WERI-Rb-1 (cell line): ENCODE data around the gene SHROOM3.

ENCODE experiments used
- DNase-seq: peaks from one replicate; pipeline ENCODE4 v3.0.0-alpha.2; 2020
- H3K27ac ChIP-seq: fragments of 250-450 bp; sonication (Bioruptor Pico); 2 replicates; pipeline ENCODE4 v1.5.1; 2020; ENCODE audit warnings: mild to moderate bottlenecking, moderate library complexity
- H3K27me3 ChIP-seq: fragments of 250-450 bp; sonication (Bioruptor Pico); 2 replicates; pipeline ENCODE4 v1.5.1; 2021; ENCODE audit warnings: mild to moderate bottlenecking, low read depth, moderate library complexity; ENCODE audit not compliant: insufficient read depth, severe bottlenecking
- H3K36me3 ChIP-seq: fragments of 250-450 bp; sonication (Bioruptor Pico); 2 replicates; pipeline ENCODE4 v1.5.1; 2020; ENCODE audit warnings: mild to moderate bottlenecking, moderate library complexity
- H3K4me3 ChIP-seq: 2 replicates; pipeline ENCODE4 v1.5.1; 2011; ENCODE audit warnings: low read depth, mild to moderate bottlenecking, control low read depth, low read length
- H3K9me3 ChIP-seq: fragments of 250-450 bp; sonication (Bioruptor Pico); 2 replicates; pipeline ENCODE4 v1.5.1; 2021; ENCODE audit warnings: mild to moderate bottlenecking, moderate library complexity; ENCODE audit not compliant: severe bottlenecking
- TF ChIP-seq, protein P1 (sequence below): IDR thresholded peaks from 2 replicates; pipeline ENCODE4 v1.5.1; 2011; ENCODE audit warnings: low read depth, mild to moderate bottlenecking, control low read depth, inconsistent platforms, low read length

Gene SHROOM3

GRCh38 chr4:76630741-76631140 is 195.7 kb downstream of the SHROOM3 start:
- TF ChIP-seq, protein P1, sequence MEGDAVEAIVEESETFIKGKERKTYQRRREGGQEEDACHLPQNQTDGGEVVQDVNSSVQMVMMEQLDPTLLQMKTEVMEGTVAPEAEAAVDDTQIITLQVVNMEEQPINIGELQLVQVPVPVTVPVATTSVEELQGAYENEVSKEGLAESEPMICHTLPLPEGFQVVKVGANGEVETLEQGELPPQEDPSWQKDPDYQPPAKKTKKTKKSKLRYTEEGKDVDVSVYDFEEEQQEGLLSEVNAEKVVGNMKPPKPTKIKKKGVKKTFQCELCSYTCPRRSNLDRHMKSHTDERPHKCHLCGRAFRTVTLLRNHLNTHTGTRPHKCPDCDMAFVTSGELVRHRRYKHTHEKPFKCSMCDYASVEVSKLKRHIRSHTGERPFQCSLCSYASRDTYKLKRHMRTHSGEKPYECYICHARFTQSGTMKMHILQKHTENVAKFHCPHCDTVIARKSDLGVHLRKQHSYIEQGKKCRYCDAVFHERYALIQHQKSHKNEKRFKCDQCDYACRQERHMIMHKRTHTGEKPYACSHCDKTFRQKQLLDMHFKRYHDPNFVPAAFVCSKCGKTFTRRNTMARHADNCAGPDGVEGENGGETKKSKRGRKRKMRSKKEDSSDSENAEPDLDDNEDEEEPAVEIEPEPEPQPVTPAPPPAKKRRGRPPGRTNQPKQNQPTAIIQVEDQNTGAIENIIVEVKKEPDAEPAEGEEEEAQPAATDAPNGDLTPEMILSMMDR = no peak
- no peak for DNase-seq
- Histone ChIP-seq H3K36me3 (no peaks in the 10 kb centered on the region), H3K4me3 (no peak overlapping the region), H3K9me3 (no peaks in the 10 kb centered on the region), H3K27ac (no peak overlapping the region), H3K27me3 (no peaks in the 10 kb centered on the region)

DNA sequence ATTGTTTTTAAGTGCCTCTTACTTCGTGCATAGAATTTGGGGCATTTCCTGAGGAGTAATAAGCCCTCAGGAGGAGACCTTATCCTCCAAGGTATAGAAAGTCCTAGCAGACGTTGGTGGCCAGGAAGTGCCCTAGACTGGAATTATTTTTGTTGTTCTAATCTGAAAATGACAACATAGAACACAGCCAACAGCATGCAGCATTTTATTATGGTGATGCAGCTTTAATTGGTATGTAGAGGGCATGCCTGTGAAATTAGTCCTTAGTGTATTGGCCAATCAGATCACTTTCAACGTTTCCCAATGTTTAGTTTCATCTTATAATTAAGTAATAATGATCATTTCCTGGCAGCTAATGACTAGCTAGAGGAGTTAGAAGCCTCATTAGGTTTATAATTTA is 199.2 kb downstream of the SHROOM3 start:
- TF ChIP-seq, protein P1 = no peak
- H3K4me3 ChIP-seq = no peak overlapping the region
- H3K9me3 ChIP-seq = no peaks in the 10 kb centered on the region
- no peak for DNase-seq
- H3K27me3 ChIP-seq = no peaks in the 10 kb centered on the region
- no peak overlapping the region for H3K27ac ChIP-seq
- H3K36me3 ChIP-seq = no peaks in the 10 kb centered on the region

DNA sequence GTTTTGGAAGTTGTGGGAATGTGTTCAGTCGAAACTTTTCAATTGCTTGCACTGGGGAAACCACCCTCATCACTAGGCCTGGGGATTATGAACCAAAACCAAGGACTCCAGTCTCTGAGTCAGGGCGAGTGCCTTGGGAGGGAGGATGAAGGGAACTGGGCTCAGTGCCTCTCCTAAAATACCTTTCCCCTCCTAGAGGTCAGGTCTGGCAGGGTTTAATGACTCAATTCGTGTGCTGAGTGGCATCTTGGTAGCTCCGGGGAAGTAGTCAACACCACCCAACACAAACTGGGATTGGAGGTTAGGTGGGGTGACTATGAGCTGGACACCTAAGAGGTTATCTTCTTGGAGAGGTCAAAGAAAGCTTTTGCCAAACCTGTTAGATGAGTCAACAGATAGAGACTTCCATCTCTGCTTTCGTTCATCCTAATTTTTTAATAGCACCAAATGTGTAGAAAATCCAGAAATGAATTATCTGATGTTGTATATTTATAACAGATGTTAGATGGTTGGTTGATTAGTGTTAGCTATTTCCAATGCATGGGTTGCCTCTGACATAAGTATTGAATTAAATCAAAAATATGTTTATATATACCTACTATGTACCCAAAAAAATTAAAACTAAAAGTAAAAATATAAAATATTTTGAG is 202.8 kb downstream of the SHROOM3 start:
- TF ChIP-seq, protein P1 = no peak
- Histone ChIP-seq H3K36me3 (no peaks in the 10 kb centered on the region), H3K9me3 (no peaks in the 10 kb centered on the region), H3K27ac (no peak overlapping the region), H3K4me3 (no peak overlapping the region), H3K27me3 (no peaks in the 10 kb centered on the region)
- no peak for DNase-seq

DNA sequence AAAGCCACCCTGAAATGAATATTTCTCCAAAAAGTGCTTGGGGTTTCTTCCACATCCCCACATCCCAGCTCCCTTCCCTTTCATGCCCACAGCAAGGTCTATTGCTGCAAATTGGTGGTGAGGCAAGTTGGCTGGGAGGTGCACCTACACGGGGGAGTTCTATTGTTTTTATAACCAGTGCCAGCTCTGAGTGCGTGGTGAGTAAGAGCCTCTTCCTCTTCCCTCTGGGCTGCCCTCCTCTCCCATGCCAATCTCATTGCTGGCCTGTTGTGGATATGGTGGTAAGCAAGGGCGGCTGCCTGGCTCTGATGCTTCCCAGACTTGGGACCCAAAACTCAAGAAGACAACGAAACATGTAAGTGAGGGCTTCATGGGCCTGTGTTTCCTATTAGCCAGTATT is 204.3 kb downstream of the SHROOM3 start:
- DNase-seq = no peak
- H3K27ac ChIP-seq = no peak overlapping the region
- no peaks in the 10 kb centered on the region for H3K9me3 ChIP-seq
- H3K4me3 ChIP-seq = no peak overlapping the region
- no peaks in the 10 kb centered on the region for H3K27me3 ChIP-seq
- TF ChIP-seq, protein P1 = no peak
- H3K36me3 ChIP-seq = no peaks in the 10 kb centered on the region

DNA sequence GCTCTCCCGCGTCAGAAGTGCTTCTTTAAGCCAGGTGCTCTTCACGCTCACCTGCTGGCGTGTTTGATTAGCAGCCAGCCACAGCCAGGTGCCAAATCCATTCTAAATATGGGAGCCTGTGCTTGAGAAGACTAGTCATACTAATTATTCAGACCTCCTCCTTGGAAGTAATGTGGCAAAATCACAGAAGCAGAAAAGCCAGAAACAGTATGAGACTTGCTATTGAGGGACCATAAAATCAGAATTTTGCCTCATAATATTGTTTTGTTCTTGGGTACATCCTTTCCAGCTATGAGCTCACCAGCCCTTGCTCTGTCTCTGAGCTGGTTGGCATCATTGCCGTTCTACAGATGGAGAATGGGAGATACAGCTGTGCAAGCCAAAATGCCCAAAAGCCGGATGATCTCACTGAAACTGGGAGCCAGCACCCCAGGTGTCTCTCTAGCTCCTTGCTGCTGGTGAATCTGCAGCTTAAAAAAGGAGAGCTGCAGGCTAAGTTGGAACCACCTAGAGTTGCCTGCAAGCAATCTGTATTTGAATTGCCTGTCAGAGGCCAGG is 205.4 kb downstream of the SHROOM3 start:
- Histone ChIP-seq H3K27me3 (no peaks in the 10 kb centered on the region), H3K36me3 (no peaks in the 10 kb centered on the region), H3K9me3 (no peaks in the 10 kb centered on the region), H3K27ac (no peak overlapping the region), H3K4me3 (no peak overlapping the region)
- no peak for DNase-seq
- TF ChIP-seq, protein P1 = no peak

DNA sequence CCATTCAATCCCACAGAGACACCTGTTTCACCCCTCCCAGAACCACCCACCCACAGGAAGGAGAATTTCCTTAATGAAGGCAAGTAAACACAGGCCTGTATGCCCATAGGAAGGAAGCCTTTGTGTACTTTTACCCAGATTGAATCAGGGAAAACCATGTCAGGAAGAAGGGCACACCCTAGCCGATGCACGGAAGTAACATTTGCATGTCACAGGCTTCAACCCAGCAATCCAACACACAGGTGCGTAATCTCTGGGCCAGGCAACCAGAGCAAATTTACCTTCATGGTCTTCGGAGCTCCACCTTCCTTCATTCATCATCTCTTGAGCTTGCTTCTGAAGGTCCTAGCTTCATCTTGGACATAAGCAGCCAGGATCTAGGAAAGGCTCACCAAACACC is 206.3 kb downstream of the SHROOM3 start:
- no peak overlapping the region for H3K27ac ChIP-seq
- no peaks in the 10 kb centered on the region for H3K27me3 ChIP-seq
- no peak for DNase-seq

More for the DNA sequence above, 206.3 kb downstream of the SHROOM3 start:
- Histone ChIP-seq H3K9me3 (no peaks in the 10 kb centered on the region), H3K4me3 (no peak overlapping the region), H3K36me3 (no peaks in the 10 kb centered on the region)
- TF ChIP-seq, protein P1 = no peak
